CD4-positive, alpha-beta memory T cell (primary cell): Measurements from ENCODE around the gene ACTG1. TPM values are rescaled to one million over a fixed set of nuclear protein-coding genes. Genes with fewer than 3 reads are reported as not detected.

Experiments
- CTCF ChIA-PET: fragments of 350-600 bp; sonication (Branson Sonifier 250); formaldehyde crosslinking; loops from one replicate; lab custom pipeline; 2021; ENCODE audit warnings: inconsistent platforms; ENCODE audit not compliant: partially characterized antibody; lab: Charles Lee
- POLR2A ChIA-PET: fragments of 350-600 bp; sonication (Branson Sonifier 250); formaldehyde crosslinking; loops from one replicate; lab custom pipeline; 2021; ENCODE audit not compliant: partially characterized antibody; lab: Charles Lee
- DNase-seq, 5 donors: peaks; one replicate each; pipeline versions ENCODE4 v3.0.0 to v3.0.0-alpha.2; 2020 to 2022; ENCODE audit warnings: mixed read lengths in 1 of 5
- H3K27ac ChIP-seq: one replicate; pipeline ENCODE4 v1.7.0; 2013; ENCODE audit warnings: low read depth, low read length
- H3K27me3 ChIP-seq: 2 replicates; pipeline ENCODE4 v1.7.0; 2013; ENCODE audit warnings: mild to moderate bottlenecking, low read length, moderate library complexity; ENCODE audit not compliant: insufficient read depth
- H3K36me3 ChIP-seq: 2 replicates; pipeline ENCODE4 v1.7.0; 2013; ENCODE audit warnings: mild to moderate bottlenecking, low read length, moderate library complexity; ENCODE audit not compliant: insufficient read depth
- H3K4me1 ChIP-seq: 2 replicates; pipeline ENCODE4 v1.7.0; 2013; ENCODE audit warnings: mild to moderate bottlenecking, low read length, moderate library complexity; ENCODE audit not compliant: insufficient read depth
- H3K4me3 ChIP-seq, 2 donors: one replicate each; pipeline ENCODE4 v1.7.0; 2013; ENCODE audit warnings: low read length in 2 of 2, mild to moderate bottlenecking in 1 of 2
- H3K9me3 ChIP-seq, 2 donors: one replicate each; pipeline ENCODE4 v1.7.0; 2013; ENCODE audit warnings: low read length in 2 of 2, control low read depth in 1 of 2; ENCODE audit not compliant: control insufficient read depth in 1 of 2
- H3K27ac Mint-ChIP-seq, 7 donors: one replicate each; pipeline ENCODE4 v1.8.0; 2020 to 2021; ENCODE audit warnings: mixed read lengths in 7 of 7, mild to moderate bottlenecking in 6 of 7, inconsistent platforms in 3 of 7, moderate library complexity in 3 of 7
- H3K27me3 Mint-ChIP-seq, 2 donors: one replicate each; pipeline ENCODE4 v1.8.0; 2020 to 2021; ENCODE audit warnings: mixed read lengths in 2 of 2
- H3K36me3 Mint-ChIP-seq, 2 donors: one replicate each; pipeline ENCODE4 v1.8.0; 2020 to 2021; ENCODE audit warnings: mixed read lengths in 2 of 2, inconsistent platforms in 1 of 2, mild to moderate bottlenecking in 1 of 2
- H3K4me1 Mint-ChIP-seq, 4 donors: one replicate each; pipeline ENCODE4 v1.8.0; 2020 to 2021; ENCODE audit warnings: mixed read lengths in 4 of 4, mild to moderate bottlenecking in 1 of 4
- H3K4me3 Mint-ChIP-seq, 8 donors: one replicate each; pipeline ENCODE4 v1.8.0; 2020 to 2021; ENCODE audit warnings: mixed read lengths in 8 of 8, mild to moderate bottlenecking in 7 of 8, moderate library complexity in 6 of 8, inconsistent platforms in 3 of 8
- H3K9me3 Mint-ChIP-seq, 8 donors: one replicate each; pipeline ENCODE4 v1.8.0; 2020 to 2021; ENCODE audit warnings: mixed read lengths in 8 of 8, mild to moderate bottlenecking in 5 of 8, inconsistent platforms in 3 of 8, moderate library complexity in 1 of 8
- intact Hi-C: fragments of 100-400 bp; cut with micrococcal nuclease; formaldehyde crosslinking; loops from one replicate; pipeline ENCODE4 v1.15.1; 2023
- polyA plus RNA-seq, 2 donors: library from polyadenylated mRNA; unstranded; fragments of 300-500 nt; fragmentation: Illumina TruSeq; gene quantifications; one replicate each; pipeline ENCODE4 v1.2.3, GENCODE V29; 2021
- total RNA-seq, 2 experiments: library from RNA; stranded (reverse); gene quantifications; one replicate each; pipeline ENCODE4 v1.2.3, GENCODE V29; 2021

The ACTG1 gene
- total and polyA plus RNA-seq, 4 experiments from 2014 or later, result 1,031 to 1,651 (median 1,188) TPM

- Histone ChIP-seq H3K4me1 (peaks cover 7% of the 10 kb centered on the region), H3K27me3 (peaks cover 3% of the 10 kb centered on the region), H3K9me3 (no peaks in the 10 kb centered on the region), H3K4me3 (no peak overlapping the region), H3K27ac (no peak overlapping the region), H3K36me3 (no peaks in the 10 kb centered on the region)
- ChIA-PET POLR2A (interaction anchor here (1.6 to 3.4 kb wide), 2 partner anchors 15 to 24 kb away, joined by 4 to 16 read pairs; partner anchors contain the start of genes ACTG1 and FAAP100), CTCF (interaction anchor here (2.3 kb wide), 1 partner anchor 18 kb away, joined by 9 read pairs; no protein-coding TSS in a partner anchor)
- intact Hi-C loops, result loop anchor here (5.0 kb wide), 1 partner anchor 284 kb away; no protein-coding TSS in a partner anchor
- peaks cover 6 to 7% of the 10 kb centered on the region in 2 donors for H3K36me3 Mint-ChIP-seq
- no peaks in the 10 kb centered on the region for H3K4me1 Mint-ChIP-seq
- H3K27ac Mint-ChIP-seq, result no peak overlapping the region
- no peak overlapping the region for H3K4me3 Mint-ChIP-seq
- H3K9me3 Mint-ChIP-seq, result no peaks in the 10 kb centered on the region
- H3K27me3 Mint-ChIP-seq, result peaks cover 10% of the 10 kb centered on the region in 2 donors
- no peak for DNase-seq
Observed at GRCh38 chr17:81536299-81537290, 24.0 kb upstream of the ACTG1 start.

GRCh38 chr17:81535480-81536298 is 23.1 kb upstream of the ACTG1 start:
- Histone ChIP-seq H3K27me3 (peaks cover 3% of the 10 kb centered on the region), H3K4me3 (no peak overlapping the region), H3K4me1 (peaks cover 7% of the 10 kb centered on the region), H3K27ac (no peak overlapping the region), H3K36me3 (no peaks in the 10 kb centered on the region), H3K9me3 (no peaks in the 10 kb centered on the region)
- intact Hi-C loops, result loop anchor here (5.0 kb wide), 1 partner anchor 283 kb away; no protein-coding TSS in a partner anchor
- Mint-ChIP-seq H3K36me3 (peaks cover 4 to 6% of the 10 kb centered on the region in 2 donors), H3K27ac (no peak overlapping the region), H3K27me3 (peaks cover 10% of the 10 kb centered on the region in 2 donors), H3K4me3 (no peak overlapping the region), H3K4me1 (no peaks in the 10 kb centered on the region), H3K9me3 (no peaks in the 10 kb centered on the region)
- DNase-seq, result no peak
- CTCF ChIA-PET, result no interaction called here
- POLR2A ChIA-PET, result interaction anchor here (1.6 to 3.4 kb wide), 2 partner anchors 16 to 23 kb away, joined by 4 to 16 read pairs; partner anchors contain the start of genes ACTG1 and FAAP100

- Mint-ChIP-seq H3K9me3 (no peaks in the 10 kb centered on the region), H3K36me3 (peaks cover 4 to 6% of the 10 kb centered on the region in 2 donors), H3K27me3 (peaks cover 10% of the 10 kb centered on the region in 2 donors), H3K4me1 (no peaks in the 10 kb centered on the region), H3K4me3 (no peak overlapping the region), H3K27ac (no peak overlapping the region)
- ChIA-PET CTCF (no interaction called here), POLR2A (interaction anchor here (1.2 kb wide), 1 partner anchor 9 kb away, joined by 3 read pairs; no protein-coding TSS in a partner anchor)
- peaks cover 7% of the 10 kb centered on the region for H3K4me1 ChIP-seq
- intact Hi-C loops, result loop anchor here (5.0 kb wide), 1 partner anchor 283 kb away; no protein-coding TSS in a partner anchor
- no peak overlapping the region for H3K4me3 ChIP-seq
- no peak for DNase-seq
- no peaks in the 10 kb centered on the region for H3K9me3 ChIP-seq
- peaks cover 3% of the 10 kb centered on the region for H3K27me3 ChIP-seq
- no peak overlapping the region for H3K27ac ChIP-seq
- H3K36me3 ChIP-seq, result no peaks in the 10 kb centered on the region
Observed at GRCh38 chr17:81535007-81535328, 22.4 kb upstream of the ACTG1 start.

- DNase-seq, result no peak
- Mint-ChIP-seq H3K27me3 (peaks cover 10% of the 10 kb centered on the region in 2 donors), H3K36me3 (peaks cover 4% of the 10 kb centered on the region in 2 donors), H3K4me1 (no peaks in the 10 kb centered on the region), H3K9me3 (no peaks in the 10 kb centered on the region), H3K27ac (no peak overlapping the region), H3K4me3 (no peak overlapping the region)
- H3K27ac ChIP-seq, result no peak overlapping the region
- no peaks in the 10 kb centered on the region for H3K9me3 ChIP-seq
- peaks cover 7% of the 10 kb centered on the region for H3K4me1 ChIP-seq
- H3K27me3 ChIP-seq, result peaks cover 3% of the 10 kb centered on the region
- ChIA-PET POLR2A (interaction anchor here (1.2 kb wide), 1 partner anchor 9 kb away, joined by 3 read pairs; no protein-coding TSS in a partner anchor), CTCF (no interaction called here)
- intact Hi-C loops, result loop anchor here (5.0 kb wide), 1 partner anchor 282 kb away; no protein-coding TSS in a partner anchor
- H3K4me3 ChIP-seq, result no peak overlapping the region
- H3K36me3 ChIP-seq, result no peaks in the 10 kb centered on the region
Observed at GRCh38 chr17:81534157-81535006, 21.8 kb upstream of the ACTG1 start.

GRCh38 chr17:81533339-81534141 is 20.9 kb upstream of the ACTG1 start:
- H3K4me3 Mint-ChIP-seq, result no peak overlapping the region
- CTCF ChIA-PET, result no interaction called here
- no peak overlapping the region for H3K4me3 ChIP-seq

More at GRCh38 chr17:81533339-81534141, 20.9 kb upstream of the ACTG1 start:
- intact Hi-C loops, result no loop called here
- H3K9me3 Mint-ChIP-seq, result no peaks in the 10 kb centered on the region
- H3K27ac ChIP-seq, result no peak overlapping the region
- peaks cover 4% of the 10 kb centered on the region in 2 donors for H3K36me3 Mint-ChIP-seq
- H3K36me3 ChIP-seq, result no peaks in the 10 kb centered on the region
- H3K4me1 Mint-ChIP-seq, result no peaks in the 10 kb centered on the region
- H3K27ac Mint-ChIP-seq, result no peak overlapping the region
- H3K27me3 ChIP-seq, result peaks cover 3% of the 10 kb centered on the region
- no peak for DNase-seq
- H3K4me1 ChIP-seq, result peaks cover 7% of the 10 kb centered on the region
- H3K9me3 ChIP-seq, result no peaks in the 10 kb centered on the region
- POLR2A ChIA-PET, result interaction anchor here (1.1 to 1.2 kb wide), 2 partner anchors 10 to 14 kb away, joined by 3 read pairs; no protein-coding TSS in a partner anchor
- peaks cover 10% of the 10 kb centered on the region in 2 donors for H3K27me3 Mint-ChIP-seq
